Trophoblast cell (in vitro differentiated cells and primary cell): Measurements from ENCODE around the gene BCL2L13.

Source experiments
- DNase-seq, 2 donors: peaks; one replicate each; pipeline ENCODE4 v3.0.0-alpha.2; 2016
- H2AFZ ChIP-seq: 2 replicates; pipeline ENCODE4 v1.6.1; 2013; ENCODE audit warnings: low read length, moderate library complexity, mild to moderate bottlenecking; ENCODE audit not compliant: insufficient read depth, poor library complexity
- H2AK5ac ChIP-seq: 2 replicates; pipeline ENCODE4 v1.6.1; 2013; ENCODE audit warnings: mild to moderate bottlenecking, low read length
- H2BK120ac ChIP-seq: 2 replicates; pipeline ENCODE4 v1.6.1; 2013; ENCODE audit warnings: low read length, mild to moderate bottlenecking, moderate library complexity; ENCODE audit not compliant: insufficient read depth, poor library complexity
- H2BK12ac ChIP-seq: 2 replicates; pipeline ENCODE4 v1.6.1; 2013; ENCODE audit warnings: mild to moderate bottlenecking, low read length, moderate library complexity
- H2BK5ac ChIP-seq: 2 replicates; pipeline ENCODE4 v1.6.1; 2013; ENCODE audit warnings: low read length, low read depth, moderate library complexity, mild to moderate bottlenecking; ENCODE audit not compliant: poor library complexity
- H3K14ac ChIP-seq: 2 replicates; pipeline ENCODE4 v1.6.1; 2013; ENCODE audit warnings: mild to moderate bottlenecking, low read length
- H3K18ac ChIP-seq: 2 replicates; pipeline ENCODE4 v1.6.1; 2013; ENCODE audit warnings: mild to moderate bottlenecking, low read length
- H3K23ac ChIP-seq: 2 replicates; pipeline ENCODE4 v1.6.1; 2013; ENCODE audit warnings: low read length
- H3K27ac ChIP-seq: 2 replicates; pipeline ENCODE4 v1.5.1; 2013; ENCODE audit warnings: low read depth, mild to moderate bottlenecking, inconsistent platforms, low read length, moderate library complexity
- H3K27me3 ChIP-seq: 2 replicates; pipeline ENCODE4 v1.6.1; 2013; ENCODE audit warnings: inconsistent platforms, mild to moderate bottlenecking, low read length, moderate library complexity; ENCODE audit not compliant: insufficient read depth
- H3K36me3 ChIP-seq, 2 experiments: 1 replicate in 1 of 2; 2 replicates in 1 of 2; pipeline ENCODE4 v1.6.1; 2013; ENCODE audit warnings: low read length in 2 of 2, mild to moderate bottlenecking in 2 of 2, moderate library complexity in 1 of 2; ENCODE audit not compliant: insufficient read depth in 2 of 2, control insufficient read depth in 1 of 2
- H3K4ac ChIP-seq: 2 replicates; pipeline ENCODE4 v1.6.1; 2013; ENCODE audit warnings: low read depth, mild to moderate bottlenecking, low read length, moderate library complexity
- H3K4me1 ChIP-seq, 2 experiments: 1 replicate in 1 of 2; 2 replicates in 1 of 2; pipeline ENCODE4 v1.6.1; 2013; ENCODE audit warnings: low read length in 2 of 2, mild to moderate bottlenecking in 2 of 2, moderate library complexity in 1 of 2; ENCODE audit not compliant: insufficient read depth in 2 of 2, control insufficient read depth in 1 of 2
- H3K4me2 ChIP-seq: 2 replicates; pipeline ENCODE4 v1.6.1; 2013; ENCODE audit warnings: inconsistent platforms, mild to moderate bottlenecking, low read length, moderate library complexity
- H3K4me3 ChIP-seq: 2 replicates; pipeline ENCODE4 v1.5.1; 2013; ENCODE audit warnings: mild to moderate bottlenecking, low read depth, low read length, inconsistent platforms
- H3K79me1 ChIP-seq: one replicate; pipeline ENCODE4 v1.6.1; 2013; ENCODE audit warnings: low read length
- H3K79me2 ChIP-seq: 2 replicates; pipeline ENCODE4 v1.6.1; 2013; ENCODE audit warnings: low read length, mild to moderate bottlenecking; ENCODE audit not compliant: control insufficient read depth, insufficient read depth, poor library complexity
- H3K9ac ChIP-seq: 2 replicates; pipeline ENCODE4 v1.6.1; 2013; ENCODE audit warnings: mild to moderate bottlenecking, low read length
- H3K9me3 ChIP-seq: 2 replicates; pipeline ENCODE4 v1.6.1; 2013; ENCODE audit warnings: low read depth, mild to moderate bottlenecking, control low read depth, inconsistent platforms, low read length; ENCODE audit not compliant: insufficient read depth
- H4K12ac ChIP-seq: 2 replicates; pipeline ENCODE4 v1.6.1; 2013; ENCODE audit warnings: low read depth, mild to moderate bottlenecking, low read length, moderate library complexity
- H4K8ac ChIP-seq: 2 replicates; pipeline ENCODE4 v1.6.1; 2013; ENCODE audit warnings: low read depth, mild to moderate bottlenecking, low read length, moderate library complexity
- H4K91ac ChIP-seq: one replicate; pipeline ENCODE4 v1.6.1; 2013; ENCODE audit warnings: low read depth, mild to moderate bottlenecking, low read length, moderate library complexity
- WGBS: extraction: QIAGEN DNeasy Blood & Tissue Kit; methylation state at CpG from one replicate; pipeline ENCODE4 v1.1.7; 2013; ENCODE audit warnings: missing lambda C conversion rate; ENCODE audit not compliant: insufficient read length, insufficient coverage; ENCODE audit errors: extremely low coverage; 5-methylcytosine and 5-hydroxymethylcytosine counted together

BCL2L13 gene

GRCh38 chr22:17705951-17706900 lies 67.7 kb downstream of the BCL2L13 start:
- Histone ChIP-seq H4K8ac (no peak overlapping the region), H3K9ac (no peak overlapping the region), H2BK5ac (no peak overlapping the region), H3K4me2 (no peak overlapping the region), H3K4ac (no peak overlapping the region), H2AFZ (no peak overlapping the region), H3K9me3 (peaks cover 2% of the 10 kb centered on the region), H3K18ac (no peak overlapping the region), H3K79me2 (no peaks in the 10 kb centered on the region), H3K27me3 (no peaks in the 10 kb centered on the region), H2BK12ac (no peak overlapping the region), H3K4me1 (peaks cover 0 to 2% of the 10 kb centered on the region in 2 experiments), H3K36me3 (peaks cover 2 to 5% of the 10 kb centered on the region in 2 experiments), H4K12ac (no peak overlapping the region), H3K23ac (no peak overlapping the region), H2BK120ac (no peak overlapping the region), H3K14ac (no peak overlapping the region), H2AK5ac (no peak overlapping the region), H3K4me3 (no peak overlapping the region), H4K91ac (no peak overlapping the region), H3K27ac (peak overlapping the region; percentile 50), H3K79me1 (peaks cover under 1% of the 10 kb centered on the region)
- peak; percentile 48 to 64 for DNase-seq
- no CpG with 5 or more reads among the region's 9 CpGs for WGBS

GRCh38 chr22:17706947-17707346 lies 68.4 kb downstream of the BCL2L13 start:
- Histone ChIP-seq H3K23ac (no peak overlapping the region), H3K9me3 (peaks cover 2% of the 10 kb centered on the region), H2AFZ (no peak overlapping the region), H3K4me1 (peaks cover 0 to 2% of the 10 kb centered on the region in 2 experiments), H4K8ac (no peak overlapping the region), H3K14ac (no peak overlapping the region), H3K79me2 (no peaks in the 10 kb centered on the region), H3K9ac (no peak overlapping the region), H2BK120ac (no peak overlapping the region), H3K27me3 (no peaks in the 10 kb centered on the region), H4K91ac (no peak overlapping the region), H3K4me3 (no peak overlapping the region), H2AK5ac (no peak overlapping the region), H3K27ac (no peak overlapping the region), H3K4me2 (no peak overlapping the region), H2BK5ac (no peak overlapping the region), H3K79me1 (peaks cover 2% of the 10 kb centered on the region), H3K4ac (no peak overlapping the region), H3K36me3 (peaks cover 2 to 5% of the 10 kb centered on the region in 2 experiments), H3K18ac (no peak overlapping the region), H4K12ac (no peak overlapping the region), H2BK12ac (no peak overlapping the region)
- no peak for DNase-seq
- no CpG with 5 or more reads among the region's 1 CpG for WGBS

- Histone ChIP-seq H2BK120ac (no peak overlapping the region), H3K27ac (no peak overlapping the region), H4K8ac (no peak overlapping the region), H2AFZ (no peak overlapping the region), H3K14ac (no peak overlapping the region), H3K9ac (no peak overlapping the region), H3K23ac (no peak overlapping the region), H2BK5ac (no peak overlapping the region), H3K36me3 (peaks cover 2 to 3% of the 10 kb centered on the region in 2 experiments), H3K79me2 (no peaks in the 10 kb centered on the region), H2AK5ac (no peak overlapping the region), H2BK12ac (no peak overlapping the region), H3K4ac (no peak overlapping the region), H3K9me3 (peaks cover 2% of the 10 kb centered on the region), H3K79me1 (peaks cover 2% of the 10 kb centered on the region), H3K27me3 (no peaks in the 10 kb centered on the region), H3K18ac (no peak overlapping the region), H3K4me2 (no peak overlapping the region), H3K4me3 (no peak overlapping the region), H3K4me1 (peaks cover 0 to 2% of the 10 kb centered on the region in 2 experiments), H4K12ac (no peak overlapping the region), H4K91ac (no peak overlapping the region)
- no peak for DNase-seq
- no CpG with 5 or more reads among the region's 3 CpGs for WGBS
Measured at GRCh38 chr22:17707526-17707925, 69.0 kb downstream of the BCL2L13 start.

GRCh38 chr22:17710023-17710422 lies 71.5 kb downstream of the BCL2L13 start:
- Histone ChIP-seq H3K9ac (no peak overlapping the region), H3K23ac (no peak overlapping the region), H3K4me2 (no peak overlapping the region), H3K27ac (no peak overlapping the region), H3K79me1 (peaks cover 2% of the 10 kb centered on the region), H3K4me1 (peaks cover 0 to 2% of the 10 kb centered on the region in 2 experiments), H4K91ac (no peak overlapping the region), H2BK12ac (no peak overlapping the region), H4K12ac (no peak overlapping the region), H3K4me3 (no peak overlapping the region), H2BK5ac (no peak overlapping the region), H3K14ac (no peak overlapping the region), H3K36me3 (peaks cover 0 to 2% of the 10 kb centered on the region in 2 experiments), H3K79me2 (no peaks in the 10 kb centered on the region), H2AK5ac (no peak overlapping the region), H4K8ac (no peak overlapping the region), H3K18ac (no peak overlapping the region), H2AFZ (no peak overlapping the region), H2BK120ac (no peak overlapping the region), H3K4ac (no peak overlapping the region), H3K27me3 (no peaks in the 10 kb centered on the region), H3K9me3 (no peaks in the 10 kb centered on the region)
- no CpG with 5 or more reads among the region's 5 CpGs for WGBS
- no peak for DNase-seq
